Fibroblast of mammary gland (primary cell): ENCODE results near the gene CPZ.
"Not testable (repeated sequence)": the region's sequence is repeated elsewhere in the genome, so short reads cannot be mapped to it uniquely, and the experiment has no call there.

Experiments
- DNase-seq: peaks from one replicate; pipeline ENCODE4 v3.0.0-alpha.2; 2010; ENCODE audit warnings: low read depth
- H3K4me3 ChIP-seq: 2 replicates; pipeline ENCODE4 v1.5.1; 2011; ENCODE audit warnings: low read depth, mild to moderate bottlenecking, low read length, moderate library complexity; ENCODE audit not compliant: control insufficient read depth
- TF ChIP-seq, protein P1 (sequence below): conservative IDR thresholded peaks from 2 replicates; pipeline ENCODE4 v1.5.1; 2011; ENCODE audit warnings: low read depth, low read length, inconsistent platforms; ENCODE audit not compliant: control insufficient read depth, insufficient read depth

The CPZ gene

DNA sequence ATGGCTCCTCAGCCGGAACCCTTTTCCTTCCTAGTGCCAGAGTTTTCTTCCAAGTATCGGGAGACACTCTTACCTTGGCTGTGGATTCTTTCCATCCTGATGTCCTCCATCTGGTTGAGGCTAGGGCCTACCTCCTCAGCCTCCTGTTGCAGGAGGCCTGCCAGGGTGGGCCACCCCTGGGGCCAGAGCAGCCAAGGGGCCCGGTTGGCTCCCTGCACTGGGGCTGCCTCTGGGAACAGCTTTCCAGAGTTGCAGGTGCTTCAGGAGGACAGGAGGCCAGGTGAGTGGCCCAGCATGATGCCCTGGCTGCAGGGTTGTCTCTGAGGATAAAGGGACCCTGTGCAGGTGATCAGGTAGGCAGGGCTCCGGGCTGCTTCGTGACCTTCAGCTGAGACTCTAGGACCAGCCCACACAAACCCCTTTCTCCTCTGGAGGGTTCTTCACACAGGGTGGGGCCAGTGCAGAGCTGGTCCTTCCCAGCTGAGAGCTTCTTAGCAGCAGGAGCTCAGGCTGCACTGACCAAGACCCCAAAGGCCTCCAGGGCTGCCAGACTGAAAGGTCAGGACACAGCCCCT, 17.7 kb upstream of the CPZ start:
- TF ChIP-seq, protein P1, sequence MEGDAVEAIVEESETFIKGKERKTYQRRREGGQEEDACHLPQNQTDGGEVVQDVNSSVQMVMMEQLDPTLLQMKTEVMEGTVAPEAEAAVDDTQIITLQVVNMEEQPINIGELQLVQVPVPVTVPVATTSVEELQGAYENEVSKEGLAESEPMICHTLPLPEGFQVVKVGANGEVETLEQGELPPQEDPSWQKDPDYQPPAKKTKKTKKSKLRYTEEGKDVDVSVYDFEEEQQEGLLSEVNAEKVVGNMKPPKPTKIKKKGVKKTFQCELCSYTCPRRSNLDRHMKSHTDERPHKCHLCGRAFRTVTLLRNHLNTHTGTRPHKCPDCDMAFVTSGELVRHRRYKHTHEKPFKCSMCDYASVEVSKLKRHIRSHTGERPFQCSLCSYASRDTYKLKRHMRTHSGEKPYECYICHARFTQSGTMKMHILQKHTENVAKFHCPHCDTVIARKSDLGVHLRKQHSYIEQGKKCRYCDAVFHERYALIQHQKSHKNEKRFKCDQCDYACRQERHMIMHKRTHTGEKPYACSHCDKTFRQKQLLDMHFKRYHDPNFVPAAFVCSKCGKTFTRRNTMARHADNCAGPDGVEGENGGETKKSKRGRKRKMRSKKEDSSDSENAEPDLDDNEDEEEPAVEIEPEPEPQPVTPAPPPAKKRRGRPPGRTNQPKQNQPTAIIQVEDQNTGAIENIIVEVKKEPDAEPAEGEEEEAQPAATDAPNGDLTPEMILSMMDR: no peak
- no peak overlapping the region for H3K4me3 ChIP-seq
- DNase-seq: no peak

- no peak overlapping the region for H3K4me3 ChIP-seq
- TF ChIP-seq, protein P1: no peak
- no peak for DNase-seq
Measured at GRCh38 chr4:8575457-8575856, 17.1 kb upstream of the CPZ start.

- not testable (repeated sequence) for DNase-seq, H3K4me3 ChIP-seq
Measured at GRCh38 chr4:8576591-8576990, 16.0 kb upstream of the CPZ start.

DNA sequence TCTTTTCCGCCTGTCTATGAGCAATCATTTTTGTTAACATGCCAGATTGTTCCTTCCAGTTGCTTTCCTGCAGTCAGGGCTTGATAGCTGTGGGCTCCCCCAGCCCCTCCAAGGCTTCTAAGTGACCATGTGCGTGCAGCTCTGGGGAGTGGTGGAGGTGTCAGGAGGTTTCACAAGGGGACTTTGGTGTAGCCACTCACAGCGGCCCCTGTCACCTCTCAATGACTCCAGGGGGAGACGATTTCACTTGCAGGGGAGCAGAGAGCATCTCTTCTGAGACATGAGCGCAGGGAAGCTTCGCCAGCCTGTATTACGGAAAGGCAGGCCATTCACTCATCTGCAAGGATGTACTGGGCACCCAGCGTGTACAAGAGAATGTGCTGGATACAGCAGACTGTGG, 15.5 kb upstream of the CPZ start:
- TF ChIP-seq, protein P1: no peak
- H3K4me3 ChIP-seq: no peak overlapping the region
- no peak for DNase-seq

- no peak overlapping the region for H3K4me3 ChIP-seq
- DNase-seq: no peak
- TF ChIP-seq, protein P1: no peak
Measured at GRCh38 chr4:8577972-8578371, 14.6 kb upstream of the CPZ start.

- no peak overlapping the region for H3K4me3 ChIP-seq
- TF ChIP-seq, protein P1: no peak
- no peak for DNase-seq
Measured at GRCh38 chr4:8578717-8579116, 13.8 kb upstream of the CPZ start.

- no peak for DNase-seq
- no peak overlapping the region for H3K4me3 ChIP-seq
- TF ChIP-seq, protein P1: no peak
Measured at GRCh38 chr4:8579526-8580320, 12.8 kb upstream of the CPZ start.
